KOPT-K1 (cell line): ENCODE data around the gene PHRF1.

Experiments used
- H3K27ac ChIP-seq: fragments of 200-600 bp; sonication (generic); 2 replicates; pipeline ENCODE4 v1.5.1; 2016; ENCODE audit warnings: antibody characterized with exemption, mild to moderate bottlenecking, low read depth, low read length; ENCODE audit not compliant: poor library complexity, severe bottlenecking
- H3K36me3 ChIP-seq: fragments of 200-600 bp; sonication (generic); 2 replicates; pipeline ENCODE4 v1.5.1; 2017; ENCODE audit warnings: antibody characterized with exemption, mild to moderate bottlenecking, low read length, moderate library complexity; ENCODE audit not compliant: insufficient read depth
- H3K9me3 ChIP-seq: fragments of 200-600 bp; sonication (generic); 2 replicates; pipeline ENCODE4 v1.5.1; 2017; ENCODE audit warnings: antibody characterized with exemption, low read length, mild to moderate bottlenecking; ENCODE audit not compliant: insufficient read depth, poor library complexity, severe bottlenecking

PHRF1 gene

DNA sequence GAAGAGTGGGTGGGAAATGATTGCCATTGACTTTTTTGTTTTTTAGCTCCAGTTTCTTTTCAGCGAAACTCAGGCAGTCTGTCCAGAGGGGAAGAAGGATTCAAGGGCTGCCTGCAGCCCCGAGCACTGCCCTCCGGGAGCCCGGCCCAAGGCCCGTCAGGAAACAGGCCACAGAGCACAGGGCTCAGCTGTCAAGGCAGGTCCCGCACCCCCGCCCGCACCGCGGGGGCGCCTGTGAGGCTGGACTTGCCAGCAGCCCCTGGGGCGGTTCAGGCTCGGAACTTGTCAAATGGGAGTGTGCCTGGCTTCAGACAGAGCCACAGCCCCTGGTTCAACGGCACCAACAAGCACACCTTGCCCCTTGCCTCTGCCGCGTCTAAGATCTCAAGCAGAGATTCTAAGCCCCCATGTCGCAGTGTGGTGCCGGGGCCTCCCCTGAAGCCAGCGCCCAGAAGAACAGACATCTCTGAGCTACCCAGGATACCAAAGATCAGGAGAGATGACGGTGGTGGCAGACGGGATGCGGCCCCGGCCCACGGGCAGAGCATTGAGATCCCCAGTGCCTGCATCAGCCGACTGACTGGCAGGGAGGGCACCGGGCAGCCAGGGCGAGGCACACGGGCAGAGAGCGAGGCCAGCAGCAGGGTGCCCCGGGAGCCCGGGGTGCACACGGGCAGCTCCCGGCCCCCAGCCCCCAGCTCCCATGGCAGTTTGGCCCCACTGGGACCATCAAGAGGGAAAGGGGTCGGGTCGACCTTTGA lies 30.9 kb downstream of the PHRF1 start:
- H3K27ac ChIP-seq: no peak overlapping the region
- peaks cover 100% of the 10 kb centered on the region for H3K36me3 ChIP-seq

DNA sequence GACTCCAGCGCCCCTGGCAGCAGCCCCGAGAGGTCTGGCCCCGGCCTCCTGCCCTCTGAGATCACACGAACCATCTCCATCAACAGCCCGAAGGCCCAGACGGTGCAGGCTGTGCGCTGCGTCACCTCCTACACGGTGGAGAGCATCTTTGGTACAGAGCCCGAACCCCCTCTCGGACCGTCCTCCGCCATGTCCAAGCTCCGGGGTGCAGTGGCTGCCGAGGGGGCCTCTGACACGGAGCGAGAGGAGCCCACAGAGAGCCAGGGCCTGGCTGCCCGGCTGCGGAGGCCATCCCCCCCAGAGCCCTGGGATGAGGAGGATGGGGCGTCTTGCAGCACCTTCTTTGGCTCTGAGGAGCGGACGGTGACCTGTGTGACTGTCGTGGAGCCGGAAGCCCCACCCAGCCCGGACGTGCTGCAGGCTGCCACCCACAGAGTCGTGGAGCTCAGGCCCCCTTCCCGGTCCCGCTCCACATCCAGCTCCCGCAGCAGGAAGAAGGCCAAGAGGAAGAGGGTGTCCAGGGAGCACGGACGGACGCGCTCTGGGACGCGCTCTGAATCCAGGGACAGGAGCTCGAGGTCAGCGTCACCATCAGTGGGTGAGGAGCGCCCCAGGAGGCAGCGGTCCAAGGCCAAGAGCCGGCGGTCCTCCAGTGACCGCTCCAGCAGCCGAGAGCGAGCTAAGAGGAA lies 31.8 kb downstream of the PHRF1 start:
- Histone ChIP-seq H3K9me3 (no peaks in the 10 kb centered on the region), H3K36me3 (peaks cover 100% of the 10 kb centered on the region), H3K27ac (no peak overlapping the region)

More for the DNA sequence above, 30.9 kb downstream of the PHRF1 start:
- H3K9me3 ChIP-seq: no peaks in the 10 kb centered on the region

- Histone ChIP-seq H3K27ac (no peak overlapping the region), H3K36me3 (peaks cover 96% of the 10 kb centered on the region), H3K9me3 (no peaks in the 10 kb centered on the region)
Measured at GRCh38 chr11:608791-609251, 32.6 kb downstream of the PHRF1 start.

DNA sequence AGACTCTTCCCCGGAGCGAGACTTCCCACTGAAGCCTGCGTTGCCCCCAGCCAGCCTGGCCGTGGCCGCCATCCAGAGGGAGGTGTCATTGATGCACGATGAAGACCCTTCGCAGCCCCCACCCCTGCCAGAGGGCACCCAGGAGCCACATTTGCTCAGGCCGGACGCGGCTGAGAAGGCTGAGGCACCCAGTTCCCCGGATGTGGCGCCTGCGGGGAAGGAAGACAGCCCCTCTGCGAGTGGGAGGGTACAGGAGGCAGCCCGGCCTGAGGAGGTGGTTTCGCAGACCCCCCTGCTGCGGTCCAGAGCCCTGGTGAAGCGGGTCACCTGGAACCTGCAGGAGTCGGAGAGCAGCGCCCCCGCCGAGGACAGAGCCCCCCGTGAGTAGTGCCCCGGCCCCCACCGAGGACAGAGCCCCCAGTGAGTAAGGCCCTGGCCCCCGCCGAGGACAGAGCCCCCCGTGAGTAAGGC lies 33.1 kb downstream of the PHRF1 start:
- peaks cover 94% of the 10 kb centered on the region for H3K36me3 ChIP-seq
- H3K27ac ChIP-seq: no peak overlapping the region

DNA sequence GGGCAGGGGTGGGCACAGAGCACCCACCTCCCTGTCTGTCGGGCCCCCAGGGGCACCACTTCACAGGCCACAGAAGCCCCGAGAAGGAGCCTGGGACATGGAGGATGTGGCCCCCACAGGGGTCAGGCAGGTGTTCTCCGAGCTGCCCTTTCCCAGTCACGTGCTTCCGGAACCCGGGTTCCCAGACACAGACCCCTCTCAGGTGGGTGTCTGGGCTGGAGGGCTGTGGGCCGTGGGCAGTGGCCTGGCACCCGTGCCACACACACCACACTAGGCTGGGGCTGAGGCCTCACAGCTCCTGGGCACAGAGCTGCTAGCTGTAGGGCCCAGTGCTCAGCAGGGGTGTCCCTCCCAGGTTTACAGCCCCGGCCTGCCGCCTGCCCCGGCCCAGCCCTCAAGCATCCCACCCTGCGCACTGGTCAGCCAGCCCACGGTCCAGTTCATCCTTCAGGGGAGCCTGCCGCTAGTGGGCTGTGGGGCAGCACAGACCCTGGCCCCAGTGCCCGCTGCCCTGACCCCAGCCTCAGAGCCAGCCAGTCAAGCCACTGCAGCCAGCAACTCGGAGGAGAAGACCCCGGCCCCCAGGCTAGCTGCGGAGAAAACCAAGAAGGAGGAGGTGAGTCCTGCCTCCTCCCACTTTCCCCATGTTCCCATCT lies 34.0 kb downstream of the PHRF1 start:
- no peak overlapping the region for H3K27ac ChIP-seq
- no peaks in the 10 kb centered on the region for H3K9me3 ChIP-seq
- H3K36me3 ChIP-seq: peaks cover 87% of the 10 kb centered on the region

More for the DNA sequence above, 33.1 kb downstream of the PHRF1 start:
- H3K9me3 ChIP-seq: no peaks in the 10 kb centered on the region

- H3K9me3 ChIP-seq: no peaks in the 10 kb centered on the region
- peaks cover 77% of the 10 kb centered on the region for H3K36me3 ChIP-seq
- no peak overlapping the region for H3K27ac ChIP-seq
Measured at GRCh38 chr11:611001-611996, 35.0 kb downstream of the PHRF1 start.

DNA sequence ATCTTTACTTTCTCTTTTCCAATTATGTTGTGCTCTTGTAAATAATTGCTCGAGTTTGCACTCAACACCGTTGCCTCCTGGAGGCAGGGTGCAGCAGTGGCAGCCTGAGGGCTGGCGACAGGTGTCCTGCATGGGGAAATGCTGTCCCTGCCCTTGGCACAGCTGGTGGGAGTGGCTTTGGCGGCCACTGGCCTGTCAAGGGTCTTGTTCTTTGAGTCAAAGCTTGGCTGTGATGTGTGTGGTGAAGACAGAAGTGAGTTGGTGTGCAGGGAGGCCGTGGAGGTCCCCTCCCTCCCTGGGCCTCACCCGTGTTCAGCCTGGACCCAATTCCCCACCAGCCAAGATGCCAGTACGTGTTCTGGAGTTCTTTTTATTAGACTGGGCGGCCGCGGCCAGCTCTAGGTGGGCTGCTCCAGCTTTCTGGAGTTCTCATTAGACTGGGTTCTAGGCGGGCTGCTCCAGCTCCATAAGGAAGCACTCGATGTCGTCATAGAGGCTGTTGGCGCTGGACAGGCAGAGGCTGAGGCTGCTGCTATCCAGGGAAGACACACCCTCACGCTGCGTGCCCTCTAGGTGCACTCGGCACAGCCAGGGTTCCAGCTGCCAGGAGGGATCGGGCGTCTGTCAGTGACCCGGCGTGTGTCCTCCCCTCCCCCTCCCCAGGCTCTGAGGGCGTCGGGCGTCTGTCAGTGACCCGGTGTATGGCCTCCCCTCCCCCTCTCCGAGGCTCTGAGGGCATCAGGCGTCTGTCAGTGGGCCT lies 36.1 kb downstream of the PHRF1 start:
- Histone ChIP-seq H3K36me3 (peaks cover 69% of the 10 kb centered on the region), H3K27ac (no peak overlapping the region), H3K9me3 (no peaks in the 10 kb centered on the region)

GRCh38 chr11:612961-613300 lies 36.7 kb downstream of the PHRF1 start:
- Histone ChIP-seq H3K27ac (no peak overlapping the region), H3K9me3 (no peaks in the 10 kb centered on the region), H3K36me3 (peaks cover 69% of the 10 kb centered on the region)

DNA sequence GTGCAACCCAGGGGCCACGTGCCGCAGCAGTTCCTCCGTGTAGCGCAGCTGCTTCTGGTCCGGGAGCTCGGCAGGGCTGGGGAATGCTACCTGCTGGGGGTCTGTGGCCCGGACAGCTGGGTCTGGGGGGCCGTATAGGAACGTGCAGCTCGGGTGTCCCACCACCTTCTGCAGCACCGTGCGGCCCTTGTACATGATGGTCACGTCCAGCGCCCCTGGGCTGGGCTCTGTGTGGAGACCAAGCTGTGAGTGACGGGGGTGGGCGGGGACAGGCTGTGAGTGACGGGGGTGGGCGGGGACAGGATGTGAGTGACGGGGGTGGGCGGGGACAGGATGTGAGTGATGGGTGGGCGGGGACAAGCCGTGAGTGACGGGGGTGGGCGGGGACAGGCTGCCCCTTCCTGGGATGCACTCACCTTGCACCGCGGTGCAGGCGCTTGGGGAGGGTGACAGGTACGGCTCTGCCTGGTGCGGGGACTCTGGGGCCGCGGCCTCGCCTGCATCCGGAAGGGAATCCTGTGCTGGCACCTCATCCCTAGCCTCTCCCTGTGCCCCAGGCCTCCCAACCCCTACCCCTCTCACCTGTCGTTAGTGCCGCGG lies 37.2 kb downstream of the PHRF1 start:
- Histone ChIP-seq H3K9me3 (no peaks in the 10 kb centered on the region), H3K36me3 (peaks cover 69% of the 10 kb centered on the region), H3K27ac (no peak overlapping the region)

DNA sequence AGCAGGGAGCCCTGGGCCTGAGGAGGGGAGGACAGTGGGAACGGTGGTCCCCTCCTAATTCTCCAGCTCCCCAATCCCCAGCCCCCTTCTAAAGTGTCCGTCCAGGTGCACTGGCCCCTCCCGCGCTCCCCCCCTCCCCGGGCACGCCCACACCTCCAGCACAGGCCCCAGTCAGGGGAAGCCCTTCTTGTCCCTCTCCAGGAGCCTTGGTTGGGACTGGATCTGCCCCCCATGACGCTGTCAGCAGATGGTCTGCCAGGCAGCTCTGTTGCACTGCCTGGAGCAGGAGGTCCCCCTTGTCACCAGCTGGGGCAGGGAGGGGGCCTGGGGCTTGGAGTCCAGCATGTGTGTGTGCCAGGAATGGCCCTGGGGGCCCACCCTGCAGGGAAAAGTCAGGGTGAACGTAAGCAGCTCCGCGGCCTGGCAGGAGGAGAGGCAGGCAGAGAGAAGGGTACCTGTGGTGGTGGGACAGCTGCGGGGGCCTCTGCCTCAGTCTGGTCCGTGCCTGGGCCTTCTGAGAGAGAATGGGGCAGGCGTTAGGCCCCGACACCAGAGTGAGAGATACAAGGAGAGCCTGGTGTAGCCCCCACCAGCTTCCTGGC lies 37.9 kb downstream of the PHRF1 start:
- H3K36me3 ChIP-seq: peaks cover 66% of the 10 kb centered on the region
- H3K9me3 ChIP-seq: no peaks in the 10 kb centered on the region
- no peak overlapping the region for H3K27ac ChIP-seq

DNA sequence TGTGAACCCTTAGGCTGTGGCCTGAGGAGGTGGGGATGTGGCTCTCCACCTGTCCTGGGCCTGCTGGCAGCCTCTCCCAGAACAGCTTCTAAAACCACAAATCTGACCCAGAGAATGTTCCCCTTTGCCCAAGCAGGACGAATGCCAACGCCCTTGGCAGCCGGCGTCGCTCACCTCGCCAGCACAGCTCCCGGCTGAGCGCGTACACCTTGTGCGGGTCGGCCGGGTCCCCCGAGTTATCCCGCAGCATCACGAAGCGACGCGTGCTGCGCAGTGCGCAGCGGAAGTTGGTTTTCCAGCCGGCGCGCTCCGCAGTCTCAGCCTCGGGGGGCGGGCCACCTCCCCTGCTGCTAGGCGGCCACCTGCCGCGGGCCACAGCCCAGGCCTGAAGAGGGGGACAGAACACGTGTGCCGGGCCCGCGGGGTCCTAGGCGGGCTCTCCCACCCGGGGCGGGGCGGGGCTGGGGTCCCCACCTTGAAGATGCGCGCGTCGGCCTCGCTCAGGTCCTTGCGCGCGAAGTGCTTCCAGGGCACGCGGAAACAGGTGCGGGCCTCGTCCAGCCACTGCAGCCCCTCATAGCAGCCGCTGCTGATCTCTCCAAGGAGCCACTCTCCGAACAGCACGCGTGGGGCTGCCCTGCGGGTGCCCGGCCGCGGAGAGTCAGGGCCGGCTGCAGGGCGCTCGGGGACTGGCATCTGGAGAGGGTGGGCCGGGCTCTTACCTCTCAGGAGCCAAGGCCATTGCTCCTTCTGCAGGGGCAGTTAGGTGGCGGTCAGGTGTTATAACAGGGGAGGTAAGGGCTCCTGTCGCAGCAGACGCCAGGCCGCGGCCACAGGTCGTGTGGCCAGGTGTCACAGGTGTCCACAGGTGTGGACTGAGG lies 38.6 kb downstream of the PHRF1 start:
- peaks cover 59% of the 10 kb centered on the region for H3K36me3 ChIP-seq
- H3K27ac ChIP-seq: peak overlapping the region; percentile 79
- no peaks in the 10 kb centered on the region for H3K9me3 ChIP-seq

GRCh38 chr11:615504-616319 lies 39.4 kb downstream of the PHRF1 start, which contains the start of gene IRF7:
Gene IRF7, minus strand, starts transcription at chr11:615950. Its CDS starts 586 bp downstream, at chr11:615364.
- no peaks in the 10 kb centered on the region for H3K9me3 ChIP-seq
- H3K36me3 ChIP-seq: peaks cover 50% of the 10 kb centered on the region
- peak within 1 kb of the TSS; percentile 79 for H3K27ac ChIP-seq
